Measurements from ENCODE around the gene SMAP2. TPM values are rescaled to one million over a fixed set of nuclear protein-coding genes. Genes with fewer than 3 reads are reported as not detected.

SMAP2 gene
- total and polyA plus RNA-seq, 10 of the 15 experiments (the other 5 are each of a cell fraction or from before 2014, with no cell fraction given): 33.4 to 177 (median 105) TPM

GRCh38 chr1:40389322-40389803 is 15.8 kb downstream of the SMAP2 start:
- BruUV-seq (replicated peaks): no TSS peak
- peaks cover 94% of the 10 kb centered on the region for H3K79me2 ChIP-seq (ENCODE audit: control insufficient read depth, insufficient read depth, low read length)

GRCh38 chr1:40389871-40390560 is 16.5 kb downstream of the SMAP2 start:
- DNase-seq (ENCODE audit: low read depth, low spot score): no peak
- Histone ChIP-seq H3K79me2 (ENCODE audit: control insufficient read depth, insufficient read depth, low read length) (peaks cover 94% of the 10 kb centered on the region), H2AFZ (ENCODE audit: control insufficient read depth, low read depth, low read length) (no peak overlapping the region), H3K4me3 (no peak overlapping the region), H3K4me1 (ENCODE audit: control insufficient read depth, insufficient read depth, low read length) (peaks cover 70% of the 10 kb centered on the region), H3K27ac (ENCODE audit: control insufficient read depth, insufficient read depth) (peak overlapping the region; percentile 45), H3K27me3 (replicated peaks in 1 of 2; ENCODE audit: control insufficient read depth in 2 of 2, insufficient read depth in 2 of 2, low read length in 1 of 2) (no peaks in the 10 kb centered on the region), H3K36me3 (ENCODE audit: control insufficient read depth in 2 of 2, insufficient read depth in 2 of 2, low read length in 1 of 2) (peaks cover 2 to 8% of the 10 kb centered on the region in 2 experiments; a peak in 3 of 4 replicates), H3K4me2 (ENCODE audit: control insufficient read depth, insufficient read depth) (peak overlapping the region; percentile 50), H3K9ac (ENCODE audit: control insufficient read depth, insufficient read depth, low read length) (no peak overlapping the region), H4K20me1 (ENCODE audit: control insufficient read depth, insufficient read depth) (no peaks in the 10 kb centered on the region; the same call in 1 of the 2 replicates), H3K9me3 (replicated peaks; ENCODE audit: control insufficient read depth, insufficient read depth, low read length) (no peaks in the 10 kb centered on the region)
- intact Hi-C loops (cut with micrococcal nuclease; ENCODE audit: unreplicated experiment): no loop called here
- FAIRE-seq: no peak
- RAD21 ChIA-PET (ENCODE audit: unreplicated experiment): interaction anchor here (0.8 to 12.1 kb wide), 6 partner anchors 7 to 51 kb away, joined by 3 to 189 read pairs (median 4); partner anchors contain the start of gene SMAP2
- BruUV-seq (replicated peaks): no TSS peak
- SMC1A ChIA-PET (ENCODE audit: uncharacterized antibody, unreplicated experiment): interaction anchor here (1.2 to 18.1 kb wide), 6 partner anchors 7 to 52 kb away, joined by 3 to 426 read pairs (median 16); partner anchors contain the start of gene SMAP2
- in situ Hi-C loops (cut with MboI): no loop called here
- TF ChIP-seq POLR2AphosphoS2 (IDR thresholded peaks at IDR 0.05; ENCODE audit: low read depth, low read length) (no peak), POLR2AphosphoS5 (IDR thresholded peaks at IDR 0.05; ENCODE audit: low read length) (0 out of 2 replicates have a peak, but pooled peaks have one; percentile 7), ZNF687 (IDR thresholded peaks at IDR 0.05) (peak; percentile 21; the same call in 1 of the 2 replicates)
- CTCF ChIA-PET: interaction anchor here (1.2 to 18.7 kb wide), 3 partner anchors 12 to 144 kb away, joined by 3 to 271 read pairs (median 3); partner anchors contain the start of gene SMAP2
- POLR2A ChIA-PET: interaction anchor here (3.7 to 15.7 kb wide), 3 partner anchors 8 to 11 kb away, joined by 22 to 243 read pairs (median 36); no protein-coding TSS in a partner anchor
- 30% methylated on average over 4 of the region's 4 CpGs for WGBS (ENCODE audit: insufficient coverage, insufficient replicate concordance, low lambda C conversion rate, missing lambda C conversion rate)
- ATAC-seq: 0 out of 3 replicates have a peak, but pooled peaks have one; percentile 0

More at GRCh38 chr1:40389322-40389803, 15.8 kb downstream of the SMAP2 start:
- ChIA-PET SMC1A (ENCODE audit: uncharacterized antibody, unreplicated experiment) (interaction anchor here (0.9 to 18.1 kb wide), 4 partner anchors 12 to 45 kb away, joined by 3 to 426 read pairs (median 15); partner anchors contain the start of gene SMAP2), POLR2A (interaction anchor here (0.9 to 15.7 kb wide), 3 partner anchors 11 to 25 kb away, joined by 3 to 243 read pairs (median 22); no protein-coding TSS in a partner anchor), RAD21 (ENCODE audit: unreplicated experiment) (interaction anchor here (2.3 to 12.1 kb wide), 2 partner anchors 10 to 15 kb away, joined by 8 to 189 read pairs; partner anchors contain the start of gene SMAP2), CTCF (interaction anchor here (1.2 to 18.7 kb wide), 2 partner anchors 13 to 144 kb away, joined by 3 to 271 read pairs; no protein-coding TSS in a partner anchor)
- in situ Hi-C loops (cut with MboI): no loop called here
- Histone ChIP-seq H4K20me1 (ENCODE audit: control insufficient read depth, insufficient read depth) (no peaks in the 10 kb centered on the region; the same call in 1 of the 2 replicates), H3K27me3 (replicated peaks in 1 of 2; ENCODE audit: control insufficient read depth in 2 of 2, insufficient read depth in 2 of 2, low read length in 1 of 2) (no peaks in the 10 kb centered on the region), H3K27ac (ENCODE audit: control insufficient read depth, insufficient read depth) (peak overlapping the region; percentile 45), H3K9ac (ENCODE audit: control insufficient read depth, insufficient read depth, low read length) (no peak overlapping the region), H3K9me3 (replicated peaks; ENCODE audit: control insufficient read depth, insufficient read depth, low read length) (no peaks in the 10 kb centered on the region), H3K4me3 (no peak overlapping the region), H3K4me1 (ENCODE audit: control insufficient read depth, insufficient read depth, low read length) (peaks cover 70% of the 10 kb centered on the region), H3K4me2 (ENCODE audit: control insufficient read depth, insufficient read depth) (peak overlapping the region; percentile 11), H3K36me3 (ENCODE audit: control insufficient read depth in 2 of 2, insufficient read depth in 2 of 2, low read length in 1 of 2) (peaks cover 2 to 8% of the 10 kb centered on the region in 2 experiments; a peak in 3 of 4 replicates), H2AFZ (ENCODE audit: control insufficient read depth, low read depth, low read length) (no peak overlapping the region)
- intact Hi-C loops (cut with micrococcal nuclease; ENCODE audit: unreplicated experiment): no loop called here
- FAIRE-seq: no peak
- TF ChIP-seq POLR2A (IDR thresholded peaks at IDR 0.05; ENCODE audit: low read depth, low read length) (0 out of 2 replicates have a peak, but pooled peaks have one; percentile 17), NR2F1 (conservative IDR thresholded peaks at IDR 0.05) (no peak), RUNX3 (IDR thresholded peaks at IDR 0.05; ENCODE audit: low read length) (0 out of 2 replicates have a peak, but pooled peaks have one; percentile 7)
- no peak for DNase-seq (ENCODE audit: low read depth, low spot score)
- no peak for ATAC-seq
- WGBS (ENCODE audit: insufficient coverage, insufficient replicate concordance, low lambda C conversion rate, missing lambda C conversion rate): 30% methylated on average over 3 of the region's 3 CpGs

All from GM12878 (cell line).